Kidney epithelial cell (primary cell): Measurements from ENCODE around the gene SEZ6L2. TPM values are rescaled to one million over a fixed set of nuclear protein-coding genes. Genes with fewer than 3 reads are reported as not detected.
"Not testable (repeated sequence)": the region's sequence is repeated elsewhere in the genome, so short reads cannot be mapped to it uniquely, and the experiment has no call there.

Source experiments
- DNase-seq: peaks from one replicate; pipeline ENCODE4 v3.0.0-alpha.2; 2010; ENCODE audit warnings: low read depth
- H3K27me3 ChIP-seq: 2 replicates; pipeline ENCODE4 v1.6.0; 2011; ENCODE audit warnings: low read length; ENCODE audit not compliant: control insufficient read depth, insufficient read depth
- H3K36me3 ChIP-seq: 2 replicates; pipeline ENCODE4 v1.5.1; 2011; ENCODE audit warnings: low read length; ENCODE audit not compliant: control insufficient read depth, insufficient read depth
- H3K4me3 ChIP-seq: 2 replicates; pipeline ENCODE4 v1.5.1; 2011; ENCODE audit warnings: low read depth, mild to moderate bottlenecking, control low read depth, low read length
- total RNA-seq: library from RNA; depleted of rRNA; stranded (reverse); fragments of >200 nt; gene quantifications from 2 replicates; pipeline ENCODE4 v1.2.3, GENCODE V29; 2015
- TF ChIP-seq, protein P1 (sequence below): IDR thresholded peaks from 2 replicates; pipeline ENCODE4 v1.5.1; 2011; ENCODE audit warnings: mild to moderate bottlenecking, moderate library complexity, low read length, control low read depth, inconsistent platforms; ENCODE audit not compliant: insufficient read depth, poor library complexity, severe bottlenecking

Gene SEZ6L2
- total RNA-seq, 1 donor from 2014 or later, result 26.2 TPM

DNA sequence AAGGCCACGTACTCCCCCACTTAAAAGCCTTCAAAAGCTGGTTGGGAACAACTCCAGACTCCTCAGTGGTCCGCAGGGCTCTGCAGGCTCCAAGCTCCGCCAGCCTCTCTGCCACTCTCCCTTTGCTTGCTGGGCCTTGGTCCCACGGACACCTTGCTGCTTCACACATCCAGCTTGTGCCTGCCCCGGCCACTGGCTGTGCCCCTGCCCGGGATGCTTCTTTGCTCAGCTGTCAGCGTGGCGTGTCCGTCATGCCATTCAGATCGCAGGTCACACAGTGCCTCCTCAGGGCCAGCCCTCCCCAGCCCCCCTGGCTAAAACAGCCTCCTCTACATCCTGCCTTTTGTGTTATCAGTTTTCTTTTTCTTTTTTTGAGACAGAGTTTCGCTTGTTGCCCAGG lies 12.7 kb upstream of the SEZ6L2 start:
- TF ChIP-seq, protein P1, sequence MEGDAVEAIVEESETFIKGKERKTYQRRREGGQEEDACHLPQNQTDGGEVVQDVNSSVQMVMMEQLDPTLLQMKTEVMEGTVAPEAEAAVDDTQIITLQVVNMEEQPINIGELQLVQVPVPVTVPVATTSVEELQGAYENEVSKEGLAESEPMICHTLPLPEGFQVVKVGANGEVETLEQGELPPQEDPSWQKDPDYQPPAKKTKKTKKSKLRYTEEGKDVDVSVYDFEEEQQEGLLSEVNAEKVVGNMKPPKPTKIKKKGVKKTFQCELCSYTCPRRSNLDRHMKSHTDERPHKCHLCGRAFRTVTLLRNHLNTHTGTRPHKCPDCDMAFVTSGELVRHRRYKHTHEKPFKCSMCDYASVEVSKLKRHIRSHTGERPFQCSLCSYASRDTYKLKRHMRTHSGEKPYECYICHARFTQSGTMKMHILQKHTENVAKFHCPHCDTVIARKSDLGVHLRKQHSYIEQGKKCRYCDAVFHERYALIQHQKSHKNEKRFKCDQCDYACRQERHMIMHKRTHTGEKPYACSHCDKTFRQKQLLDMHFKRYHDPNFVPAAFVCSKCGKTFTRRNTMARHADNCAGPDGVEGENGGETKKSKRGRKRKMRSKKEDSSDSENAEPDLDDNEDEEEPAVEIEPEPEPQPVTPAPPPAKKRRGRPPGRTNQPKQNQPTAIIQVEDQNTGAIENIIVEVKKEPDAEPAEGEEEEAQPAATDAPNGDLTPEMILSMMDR, result no peak
- H3K4me3 ChIP-seq, result no peak overlapping the region
- DNase-seq, result no peak
- no peaks in the 10 kb centered on the region for H3K27me3 ChIP-seq
- no peaks in the 10 kb centered on the region for H3K36me3 ChIP-seq

DNA sequence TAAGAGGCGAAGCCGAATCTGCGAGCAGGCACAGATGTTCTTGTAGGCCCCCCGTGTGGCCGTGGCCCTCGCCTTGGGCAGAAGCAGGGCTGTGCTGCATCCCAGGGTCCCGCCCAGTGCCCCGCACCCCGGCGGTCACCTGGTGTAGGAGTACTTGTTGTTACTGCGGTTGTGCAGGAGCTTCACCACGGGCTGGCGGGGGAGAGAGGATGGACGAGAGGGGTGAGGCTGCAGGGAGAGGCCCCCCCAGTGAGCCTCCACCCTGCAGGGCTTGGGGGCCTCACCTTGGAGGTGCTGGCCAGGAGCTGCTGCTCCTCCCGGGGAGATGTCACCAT lies 12.3 kb upstream of the SEZ6L2 start:
- no peaks in the 10 kb centered on the region for H3K27me3 ChIP-seq

DNA sequence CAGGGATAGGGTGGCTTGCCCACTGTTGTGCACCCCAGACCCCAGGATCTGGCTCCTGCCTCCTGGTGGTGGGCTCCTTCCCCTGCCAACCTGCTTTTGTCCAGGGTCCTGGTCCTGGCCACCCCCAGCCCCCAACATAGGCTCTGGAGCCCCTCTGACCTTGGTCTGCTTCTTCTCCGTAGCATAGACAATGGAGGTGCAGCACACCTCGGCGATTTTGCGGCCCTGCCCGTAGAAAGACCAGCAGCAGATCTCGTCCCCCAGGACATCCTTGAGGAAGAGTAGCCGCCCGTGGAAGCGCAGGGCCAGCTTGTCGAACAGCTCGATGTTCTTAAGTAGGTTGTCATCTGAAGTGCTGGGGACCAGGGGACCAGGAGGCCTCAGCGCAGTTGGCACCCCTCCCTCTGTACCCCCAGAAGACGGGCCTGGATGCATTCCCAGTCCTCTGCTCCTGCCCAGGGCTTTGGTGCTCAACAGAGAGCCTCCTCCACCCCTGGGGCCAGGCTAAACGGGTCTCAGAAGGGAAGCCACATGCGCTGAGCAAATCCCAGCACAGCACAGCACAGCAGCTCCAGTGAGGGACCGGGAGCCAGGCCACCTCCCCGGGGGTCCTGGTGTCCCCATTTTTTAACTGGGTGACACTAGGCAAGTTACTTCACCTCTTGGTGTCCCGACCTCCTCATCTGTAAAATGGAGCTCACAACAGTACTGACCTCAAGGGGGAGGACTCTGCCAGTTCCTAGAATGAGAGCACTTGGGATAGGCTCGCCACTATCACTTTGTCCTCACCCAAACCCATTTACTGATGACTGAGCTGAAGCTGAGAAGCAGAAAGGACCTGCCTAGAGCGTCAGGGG lies 11.7 kb upstream of the SEZ6L2 start:
- Histone ChIP-seq H3K27me3 (no peaks in the 10 kb centered on the region), H3K4me3 (no peak overlapping the region), H3K36me3 (no peaks in the 10 kb centered on the region)
- no peak for DNase-seq
- TF ChIP-seq, protein P1, result no peak

More for the DNA sequence above, 12.3 kb upstream of the SEZ6L2 start:
- no peaks in the 10 kb centered on the region for H3K36me3 ChIP-seq
- no peak overlapping the region for H3K4me3 ChIP-seq
- TF ChIP-seq, protein P1, result no peak
- no peak for DNase-seq

DNA sequence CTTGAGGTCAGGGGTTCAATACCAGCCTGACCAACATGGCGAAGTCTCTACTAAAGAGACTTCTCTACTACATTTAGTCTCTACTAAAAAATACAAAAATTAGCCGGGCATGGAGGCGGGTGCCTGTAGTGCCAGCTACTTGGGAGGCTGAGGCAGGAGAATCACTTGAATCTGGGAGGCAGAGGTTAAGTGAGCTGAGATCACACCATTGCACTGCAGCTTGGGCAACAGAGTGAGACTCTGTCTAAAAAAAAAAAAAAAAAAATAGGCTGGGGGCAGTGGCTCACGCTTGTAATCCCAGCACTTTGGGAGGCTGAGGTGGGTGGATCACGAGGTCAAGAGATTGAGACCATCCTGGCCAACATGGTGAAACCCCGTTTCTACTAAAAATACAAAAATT lies 10.5 kb upstream of the SEZ6L2 start:
- not testable (repeated sequence) for H3K27me3 ChIP-seq, DNase-seq, H3K4me3 ChIP-seq, H3K36me3 ChIP-seq

DNA sequence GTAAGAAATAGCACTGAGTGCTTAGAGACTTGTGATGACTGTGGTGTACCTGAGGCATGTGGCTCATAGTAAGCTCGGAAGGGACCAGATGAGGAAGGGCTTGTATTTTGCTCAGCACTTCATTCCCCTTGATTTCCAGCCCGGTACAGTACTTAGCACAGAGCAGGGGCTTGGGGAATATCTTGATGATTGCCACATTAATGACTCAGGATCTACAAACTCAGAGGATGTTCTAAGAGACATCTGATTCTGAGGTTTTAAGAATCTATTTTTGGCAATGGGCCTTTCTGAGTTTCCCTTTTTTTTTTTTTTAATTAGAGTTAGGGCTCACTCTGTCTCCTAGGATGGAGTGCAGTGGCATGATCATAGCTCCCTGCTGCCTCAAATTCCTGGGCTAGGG lies 10.0 kb upstream of the SEZ6L2 start:
- DNase-seq, result no peak
- Histone ChIP-seq H3K27me3 (no peaks in the 10 kb centered on the region), H3K36me3 (no peaks in the 10 kb centered on the region), H3K4me3 (no peak overlapping the region)
- TF ChIP-seq, protein P1, result no peak

DNA sequence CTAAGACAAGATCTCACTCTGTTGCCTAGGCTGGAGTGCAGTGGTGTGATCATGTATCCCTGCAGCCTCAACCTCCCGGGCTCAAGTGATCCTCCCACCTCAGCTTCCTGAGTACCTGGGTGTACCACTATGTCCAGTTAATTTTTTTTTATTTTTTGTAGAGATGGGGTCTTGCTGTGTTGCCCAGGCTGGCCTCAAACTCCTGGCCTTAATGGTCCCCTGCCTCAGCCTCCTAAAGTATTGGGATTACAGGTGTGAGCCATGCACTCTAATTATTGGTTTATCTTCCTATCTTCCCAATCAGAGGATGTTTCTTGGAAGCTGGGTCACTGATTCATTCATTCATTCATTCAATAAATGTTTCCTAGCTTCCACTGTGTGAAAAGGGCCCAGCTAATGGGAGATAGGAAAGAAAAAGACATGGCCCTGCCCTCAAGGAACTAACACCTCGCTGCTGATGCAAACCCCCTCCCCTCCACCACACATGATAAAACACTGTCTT lies 9.4 kb upstream of the SEZ6L2 start:
- TF ChIP-seq, protein P1, result no peak
- no peak overlapping the region for H3K4me3 ChIP-seq
- H3K36me3 ChIP-seq, result no peaks in the 10 kb centered on the region
- DNase-seq, result no peak
- no peaks in the 10 kb centered on the region for H3K27me3 ChIP-seq
